ENCODE results near the gene MAD1L1. TPM values are rescaled to one million over a fixed set of nuclear protein-coding genes. Genes with fewer than 3 reads are reported as not detected.

The MAD1L1 gene
- total and polyA plus RNA-seq, 7 experiments from 2014 or later = 112 to 314 (median 136) TPM

DNA sequence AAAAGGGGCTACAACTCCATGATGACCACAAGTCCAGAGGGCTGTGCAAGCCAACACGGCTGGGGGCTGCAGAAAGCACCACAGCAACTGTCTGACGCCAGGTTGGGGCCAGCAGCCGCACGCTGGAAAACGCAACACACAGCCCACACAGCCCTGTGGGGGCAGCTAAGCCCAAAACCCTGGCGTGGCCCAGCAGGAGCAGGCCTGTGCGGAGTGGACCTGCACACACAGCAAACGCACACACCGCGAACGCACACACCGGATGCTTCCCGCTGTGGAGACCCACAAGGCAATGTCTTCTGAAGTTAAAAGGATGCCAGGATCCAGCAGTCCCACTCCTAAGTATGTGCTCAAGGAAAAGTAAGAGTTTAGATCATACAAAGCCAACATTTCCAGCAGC is 121.2 kb downstream of the MAD1L1 start:
- CTCF ChIA-PET = interaction anchor here (0.6 kb wide), 1 partner anchor 174 kb away, joined by 3 read pairs; no protein-coding TSS in a partner anchor
- no peak for ATAC-seq

GRCh38 chr7:2110610-2111396 is 121.9 kb downstream of the MAD1L1 start:
- ChIA-PET CTCF (interaction anchor here (0.6 kb wide), 2 partner anchors 175 to 488 kb away, joined by 3 to 4 read pairs; no protein-coding TSS in a partner anchor), POLR2A (no interaction called here)
- Histone ChIP-seq H3K4me3 (ENCODE audit: low read length) (no peak overlapping the region), H3K4me1 (ENCODE audit: control insufficient read depth in 2 of 2, insufficient read depth in 2 of 2, low read length in 2 of 2) (peaks cover 0 to 10% of the 10 kb centered on the region in 2 donors), H3K36me3 (ENCODE audit: control insufficient read depth in 2 of 3, insufficient read depth in 3 of 3, low read length in 3 of 3) (peaks cover 0 to 10% (median 0%) of the 10 kb centered on the region in 3 experiments), H3K27ac (ENCODE audit: low read depth, low read length) (no peak overlapping the region), H3K27me3 (ENCODE audit: control insufficient read depth in 2 of 2, insufficient read depth in 2 of 2, low read length in 2 of 2) (no peaks in the 10 kb centered on the region), H3K9me3 (ENCODE audit: control insufficient read depth in 2 of 3, low read length in 3 of 3) (no peaks in the 10 kb centered on the region)
- H3K27ac Mint-ChIP-seq = peak overlapping the region in 1 of 9 donors; percentile 38
- no peak for ATAC-seq
- peaks cover 8 to 30% (median 26%) of the 10 kb centered on the region in 7 donors for H3K4me1 Mint-ChIP-seq
- H3K36me3 Mint-ChIP-seq = peaks cover 0 to 7% (median 3%) of the 10 kb centered on the region in 5 donors
- intact Hi-C loops (cut with micrococcal nuclease) = no loop called here
- H3K4me3 Mint-ChIP-seq = peak overlapping the region in 7 of 10 donors; percentile 30 to 73 (median 56)
- H3K27me3 Mint-ChIP-seq = no peaks in the 10 kb centered on the region
- DNase-seq = no peak
- no peaks in the 10 kb centered on the region for H3K9me3 Mint-ChIP-seq

More for the DNA sequence above, 121.2 kb downstream of the MAD1L1 start:
- H3K27ac Mint-ChIP-seq = peak overlapping the region in 4 of 9 donors; percentile 16 to 56 (median 30)
- Histone ChIP-seq H3K36me3 (ENCODE audit: control insufficient read depth in 2 of 3, insufficient read depth in 3 of 3, low read length in 3 of 3) (peaks cover 0 to 10% (median 0%) of the 10 kb centered on the region in 3 experiments), H3K27ac (ENCODE audit: low read depth, low read length) (no peak overlapping the region), H3K9me3 (ENCODE audit: control insufficient read depth in 2 of 3, low read length in 3 of 3) (no peaks in the 10 kb centered on the region), H3K27me3 (ENCODE audit: control insufficient read depth in 2 of 2, insufficient read depth in 2 of 2, low read length in 2 of 2) (no peaks in the 10 kb centered on the region), H3K4me1 (ENCODE audit: control insufficient read depth in 2 of 2, insufficient read depth in 2 of 2, low read length in 2 of 2) (peaks cover 0 to 10% of the 10 kb centered on the region in 2 donors), H3K4me3 (ENCODE audit: low read length) (no peak overlapping the region)
- POLR2A ChIA-PET = no interaction called here
- peak overlapping the region in 5 of 10 donors; percentile 39 to 77 (median 64) for H3K4me3 Mint-ChIP-seq
- H3K36me3 Mint-ChIP-seq = peaks cover 0 to 7% (median 3%) of the 10 kb centered on the region in 5 donors
- no peaks in the 10 kb centered on the region for H3K9me3 Mint-ChIP-seq
- no peaks in the 10 kb centered on the region for H3K27me3 Mint-ChIP-seq
- intact Hi-C loops (cut with micrococcal nuclease) = no loop called here
- H3K4me1 Mint-ChIP-seq = peaks cover 8 to 32% (median 26%) of the 10 kb centered on the region in 7 donors
- DNase-seq = no peak

- ChIA-PET POLR2A (no interaction called here), CTCF (interaction anchor here (0.6 kb wide), 1 partner anchor 488 kb away, joined by 4 read pairs; no protein-coding TSS in a partner anchor)
- peak; percentile 55 for ATAC-seq
- H3K4me1 Mint-ChIP-seq = peaks cover 8 to 30% (median 26%) of the 10 kb centered on the region in 7 donors
- Histone ChIP-seq H3K36me3 (ENCODE audit: control insufficient read depth in 2 of 3, insufficient read depth in 3 of 3, low read length in 3 of 3) (peaks cover 0 to 10% (median 0%) of the 10 kb centered on the region in 3 experiments), H3K4me1 (ENCODE audit: control insufficient read depth in 2 of 2, insufficient read depth in 2 of 2, low read length in 2 of 2) (peaks cover 0 to 10% of the 10 kb centered on the region in 2 donors), H3K9me3 (ENCODE audit: control insufficient read depth in 2 of 3, low read length in 3 of 3) (no peaks in the 10 kb centered on the region), H3K4me3 (ENCODE audit: low read length) (no peak overlapping the region), H3K27me3 (ENCODE audit: control insufficient read depth in 2 of 2, insufficient read depth in 2 of 2, low read length in 2 of 2) (no peaks in the 10 kb centered on the region), H3K27ac (ENCODE audit: low read depth, low read length) (no peak overlapping the region)
- intact Hi-C loops (cut with micrococcal nuclease) = loop anchor here in 1 of 2 donors (10.0 kb wide), 2 partner anchors 75 to 445 kb away; no protein-coding TSS in a partner anchor
- no peak overlapping the region for H3K27ac Mint-ChIP-seq
- peaks cover 0 to 7% (median 3%) of the 10 kb centered on the region in 5 donors for H3K36me3 Mint-ChIP-seq
- peak in 1 of 9 donors; percentile 60 for DNase-seq
- no peaks in the 10 kb centered on the region for H3K27me3 Mint-ChIP-seq
- no peaks in the 10 kb centered on the region for H3K9me3 Mint-ChIP-seq
- H3K4me3 Mint-ChIP-seq = no peak overlapping the region
These were observed 122.7 kb downstream of the MAD1L1 start for GRCh38 chr7:2109936-2110609.

GRCh38 chr7:2109251-2109872 is 123.4 kb downstream of the MAD1L1 start:
- peaks cover 0 to 3% (median 0%) of the 10 kb centered on the region in 3 experiments for H3K36me3 ChIP-seq (ENCODE audit: control insufficient read depth in 2 of 3, insufficient read depth in 3 of 3, low read length in 3 of 3)
- no peak overlapping the region for H3K4me3 Mint-ChIP-seq
- peaks cover 0 to 7% (median 3%) of the 10 kb centered on the region in 5 donors for H3K36me3 Mint-ChIP-seq
- no peak overlapping the region for H3K27ac Mint-ChIP-seq
- no peaks in the 10 kb centered on the region for H3K27me3 Mint-ChIP-seq
- intact Hi-C loops (cut with micrococcal nuclease) = loop anchor here in 1 of 2 donors (10.0 kb wide), 2 partner anchors 75 to 445 kb away; no protein-coding TSS in a partner anchor
- H3K4me3 ChIP-seq (ENCODE audit: low read length) = no peak overlapping the region
- H3K9me3 ChIP-seq (ENCODE audit: control insufficient read depth in 2 of 3, low read length in 3 of 3) = no peaks in the 10 kb centered on the region
- DNase-seq (no peak), ATAC-seq (no peak)
- POLR2A ChIA-PET = interaction anchor here (1.0 kb wide), 1 partner anchor 10 kb away, joined by 4 read pairs; no protein-coding TSS in a partner anchor
- CTCF ChIA-PET = no interaction called here
- H3K4me1 ChIP-seq (ENCODE audit: control insufficient read depth in 2 of 2, insufficient read depth in 2 of 2, low read length in 2 of 2) = peaks cover 0 to 10% of the 10 kb centered on the region in 2 donors
- H3K27me3 ChIP-seq (ENCODE audit: control insufficient read depth in 2 of 2, insufficient read depth in 2 of 2, low read length in 2 of 2) = no peaks in the 10 kb centered on the region
- H3K9me3 Mint-ChIP-seq = no peaks in the 10 kb centered on the region
- peaks cover 8 to 34% (median 30%) of the 10 kb centered on the region in 7 donors for H3K4me1 Mint-ChIP-seq
- no peak overlapping the region for H3K27ac ChIP-seq (ENCODE audit: low read depth, low read length)

DNA sequence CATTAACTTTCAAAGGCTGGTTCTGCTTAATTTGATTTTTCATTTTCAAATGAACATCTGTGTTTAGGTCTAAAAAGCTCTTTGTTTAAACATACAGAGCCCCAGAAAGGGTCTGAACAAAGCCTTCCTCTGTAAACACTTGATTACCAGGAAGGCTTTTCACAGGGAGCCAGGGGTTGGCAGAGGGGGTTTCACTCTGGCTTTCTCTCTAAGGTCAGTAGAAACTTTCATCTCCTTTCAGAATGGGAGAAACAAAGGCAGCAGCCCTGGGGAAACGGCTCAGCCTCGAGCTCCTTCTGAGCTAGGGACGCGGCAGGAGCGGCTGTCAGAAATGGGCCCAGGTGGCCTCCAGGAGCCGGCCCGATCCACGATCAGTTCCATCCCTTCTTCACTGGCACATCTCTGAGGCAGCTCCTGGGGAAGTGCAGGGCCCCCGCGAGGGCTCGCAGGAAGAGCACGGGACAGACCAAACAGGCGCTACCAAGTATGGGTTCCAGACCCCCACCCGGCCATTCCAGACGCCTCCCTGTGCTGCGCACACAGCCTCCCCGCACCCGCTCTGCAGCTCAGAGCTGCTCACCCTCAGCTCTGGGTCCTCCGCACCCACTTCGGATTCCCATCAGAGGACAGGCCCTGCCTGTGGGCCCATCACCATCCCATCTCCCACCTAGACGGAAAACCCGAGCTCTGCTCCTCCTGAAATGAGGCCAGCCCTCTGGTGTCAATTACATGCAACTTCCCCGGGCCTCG is 124.1 kb downstream of the MAD1L1 start:
- ChIA-PET POLR2A (interaction anchor here (1.0 kb wide), 1 partner anchor 11 kb away, joined by 4 read pairs; no protein-coding TSS in a partner anchor), CTCF (no interaction called here)
- H3K36me3 ChIP-seq (ENCODE audit: control insufficient read depth in 2 of 3, insufficient read depth in 3 of 3, low read length in 3 of 3) = no peaks in the 10 kb centered on the region
- H3K27me3 ChIP-seq (ENCODE audit: control insufficient read depth in 2 of 2, insufficient read depth in 2 of 2, low read length in 2 of 2) = no peaks in the 10 kb centered on the region
- H3K4me3 Mint-ChIP-seq = no peak overlapping the region
- no peak overlapping the region for H3K4me3 ChIP-seq (ENCODE audit: low read length)
- H3K36me3 Mint-ChIP-seq = peaks cover 0 to 6% (median 0%) of the 10 kb centered on the region in 5 donors
- no peaks in the 10 kb centered on the region for H3K9me3 ChIP-seq (ENCODE audit: control insufficient read depth in 2 of 3, low read length in 3 of 3)
- peaks cover 2 to 16% of the 10 kb centered on the region in 2 donors for H3K4me1 ChIP-seq (ENCODE audit: control insufficient read depth in 2 of 2, insufficient read depth in 2 of 2, low read length in 2 of 2)
- no peaks in the 10 kb centered on the region for H3K9me3 Mint-ChIP-seq
- no peak overlapping the region for H3K27ac ChIP-seq (ENCODE audit: low read depth, low read length)
- H3K4me1 Mint-ChIP-seq = peaks cover 8 to 41% (median 33%) of the 10 kb centered on the region in 7 donors
- no peaks in the 10 kb centered on the region for H3K27me3 Mint-ChIP-seq
- no peak overlapping the region for H3K27ac Mint-ChIP-seq
- DNase-seq = no peak
- intact Hi-C loops (cut with micrococcal nuclease) = loop anchor here in 1 of 2 donors (10.0 kb wide), 2 partner anchors 74 to 444 kb away; no protein-coding TSS in a partner anchor
- no peak for ATAC-seq
